HL-60/S4 treated with retinoic acid at 250 ng/mL for 4 days and 3 days (cell line): ENCODE results near the gene HES2.
"Not testable (repeated sequence)": the region's sequence is repeated elsewhere in the genome, so short reads cannot be mapped to it uniquely, and the experiment has no call there.

ENCODE experiments used
- in situ Hi-C: fragments of 300-500 bp; cut with MboI; formaldehyde crosslinking; loops from 2 replicates; pipeline ENCODE4 v1.7.0; 2022; ENCODE audit warnings: low sequenced_read_pairs

The HES2 gene

DNA sequence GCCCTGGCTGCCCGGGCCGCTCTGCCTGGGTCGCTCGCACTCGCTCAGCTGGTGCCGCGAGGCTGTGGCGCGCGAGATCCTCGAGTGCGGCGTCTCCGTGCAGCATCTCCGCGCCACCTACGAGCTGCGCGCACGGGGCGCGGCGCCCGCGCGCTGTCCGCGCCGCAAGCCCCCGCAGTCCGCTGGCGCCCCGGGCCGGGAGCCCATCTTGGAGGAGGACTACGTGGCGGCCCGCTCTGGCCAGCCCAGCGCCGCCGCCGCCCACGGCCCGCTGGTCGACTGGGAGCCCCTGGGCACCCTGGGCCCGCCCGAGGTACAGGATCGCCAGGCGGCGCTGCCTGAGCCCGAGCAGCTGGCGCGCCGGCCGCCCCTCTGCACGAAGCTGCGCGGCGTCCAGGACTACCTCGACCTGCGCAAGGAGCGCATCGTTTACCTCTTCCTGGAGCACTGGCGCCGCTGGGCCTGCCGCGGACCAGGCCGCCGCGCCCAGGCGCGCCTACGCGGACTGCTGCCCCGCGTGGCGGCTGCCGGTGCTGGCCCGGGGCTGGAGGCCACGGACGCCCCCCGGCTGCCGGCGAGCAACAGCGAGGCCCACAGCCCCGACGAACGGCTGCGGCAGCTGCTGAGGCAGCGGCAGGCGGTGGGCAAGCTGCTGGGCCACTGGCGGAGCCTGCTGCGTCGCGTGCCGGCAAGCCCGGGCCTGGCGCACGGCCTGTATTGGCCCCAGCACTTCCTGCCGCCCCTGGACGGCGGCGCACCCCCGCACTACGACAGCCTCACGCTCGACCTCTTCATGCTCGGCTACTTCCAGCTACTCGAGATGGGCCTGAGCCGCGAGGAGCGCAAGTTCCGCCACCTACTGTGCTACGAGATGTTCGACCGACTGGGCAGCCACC, 35.4 kb upstream of the HES2 start:
- in situ Hi-C loops, result no loop called here

DNA sequence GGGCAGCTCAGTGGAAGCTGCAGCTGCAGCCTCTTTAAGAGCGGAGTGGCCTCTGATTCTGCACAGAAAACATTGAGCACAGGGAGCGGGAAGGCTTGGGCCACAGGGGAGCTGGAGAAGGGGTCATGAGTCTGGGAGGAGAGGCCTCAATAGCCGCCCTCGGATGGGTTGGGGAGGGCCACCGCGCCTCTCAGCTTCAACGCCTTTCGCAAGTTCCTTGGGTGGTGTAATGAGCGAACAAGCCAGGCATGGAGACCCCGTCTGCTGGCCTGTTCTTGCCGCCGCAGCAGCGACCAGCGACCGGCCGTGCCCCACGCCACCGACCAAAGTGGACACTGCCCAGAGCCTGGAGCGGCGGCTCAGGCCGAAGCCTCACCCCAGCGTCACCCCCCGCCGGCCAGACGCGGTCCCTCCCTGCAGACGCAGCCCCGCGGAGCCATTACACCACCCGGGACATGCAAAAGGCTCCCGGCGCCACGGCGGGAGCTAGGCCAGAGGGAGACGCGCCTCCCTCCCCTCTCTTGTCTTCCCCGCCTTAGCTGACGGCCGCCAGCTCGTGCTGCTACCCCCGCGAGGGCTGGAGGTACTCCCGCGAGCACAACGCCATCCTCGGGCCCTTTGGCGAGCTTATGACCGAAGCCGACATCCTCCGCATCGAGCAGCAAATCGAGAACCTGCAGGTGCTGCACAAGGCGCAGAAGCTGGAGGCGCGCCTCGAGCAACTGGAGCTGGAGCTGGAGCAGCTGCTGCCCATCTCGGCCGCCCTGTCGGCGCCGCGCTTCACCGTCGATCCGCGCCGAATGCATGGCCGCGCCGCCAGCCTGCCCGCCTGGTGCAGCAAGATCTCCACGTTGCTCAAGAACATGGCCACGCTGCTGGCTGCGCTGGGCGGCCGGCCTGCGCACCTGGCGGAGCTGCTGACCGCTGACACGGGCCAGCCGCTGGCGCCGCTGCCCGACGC, 34.5 kb upstream of the HES2 start:
- in situ Hi-C loops, result not testable (repeated sequence)

DNA sequence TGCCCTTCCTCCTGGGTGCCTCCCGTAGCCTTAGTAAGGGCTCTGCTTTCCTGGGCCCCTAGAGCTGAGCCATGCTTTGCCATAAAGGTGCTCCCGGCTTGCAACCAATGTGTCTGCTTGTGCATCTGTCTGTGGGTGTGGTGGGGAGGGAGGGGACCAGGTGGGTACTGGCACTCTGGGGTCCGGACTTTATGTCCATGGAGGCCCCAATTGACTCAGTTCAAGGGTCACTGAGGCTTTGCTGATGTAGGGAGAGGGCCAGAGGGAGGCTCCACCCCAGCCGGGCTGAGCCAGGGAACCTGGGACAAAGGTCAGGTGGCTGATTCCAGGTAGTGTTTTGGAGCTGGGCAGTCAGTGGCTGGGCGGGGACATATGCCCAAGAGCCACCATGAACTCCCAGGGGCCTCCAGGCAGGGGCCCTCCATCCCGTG, 31.2 kb upstream of the HES2 start:
- in situ Hi-C loops, result no loop called here

DNA sequence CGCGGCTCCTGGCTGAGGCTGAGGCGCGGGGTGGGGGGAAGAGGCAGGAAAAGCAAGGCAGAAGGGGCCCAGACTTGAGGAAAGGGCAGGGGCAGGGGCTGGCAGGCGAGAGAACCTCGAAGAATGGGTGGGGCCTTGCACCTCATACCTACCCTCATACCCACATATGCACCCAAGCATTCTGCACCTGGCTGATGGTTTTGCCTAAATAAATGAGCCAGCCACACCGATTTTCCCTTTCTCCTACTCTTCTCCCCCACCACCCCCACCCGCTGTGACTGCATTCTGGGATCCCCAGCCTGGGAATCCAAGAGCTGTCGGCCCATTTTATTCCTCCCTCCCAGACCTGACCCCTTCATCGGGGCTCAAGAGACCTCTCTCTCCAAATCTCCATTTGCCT, 30.8 kb upstream of the HES2 start:
- in situ Hi-C loops, result not testable (repeated sequence)

GRCh38 chr1:6450005-6450450, 30.3 kb upstream of the HES2 start:
- in situ Hi-C loops, result no loop called here

DNA sequence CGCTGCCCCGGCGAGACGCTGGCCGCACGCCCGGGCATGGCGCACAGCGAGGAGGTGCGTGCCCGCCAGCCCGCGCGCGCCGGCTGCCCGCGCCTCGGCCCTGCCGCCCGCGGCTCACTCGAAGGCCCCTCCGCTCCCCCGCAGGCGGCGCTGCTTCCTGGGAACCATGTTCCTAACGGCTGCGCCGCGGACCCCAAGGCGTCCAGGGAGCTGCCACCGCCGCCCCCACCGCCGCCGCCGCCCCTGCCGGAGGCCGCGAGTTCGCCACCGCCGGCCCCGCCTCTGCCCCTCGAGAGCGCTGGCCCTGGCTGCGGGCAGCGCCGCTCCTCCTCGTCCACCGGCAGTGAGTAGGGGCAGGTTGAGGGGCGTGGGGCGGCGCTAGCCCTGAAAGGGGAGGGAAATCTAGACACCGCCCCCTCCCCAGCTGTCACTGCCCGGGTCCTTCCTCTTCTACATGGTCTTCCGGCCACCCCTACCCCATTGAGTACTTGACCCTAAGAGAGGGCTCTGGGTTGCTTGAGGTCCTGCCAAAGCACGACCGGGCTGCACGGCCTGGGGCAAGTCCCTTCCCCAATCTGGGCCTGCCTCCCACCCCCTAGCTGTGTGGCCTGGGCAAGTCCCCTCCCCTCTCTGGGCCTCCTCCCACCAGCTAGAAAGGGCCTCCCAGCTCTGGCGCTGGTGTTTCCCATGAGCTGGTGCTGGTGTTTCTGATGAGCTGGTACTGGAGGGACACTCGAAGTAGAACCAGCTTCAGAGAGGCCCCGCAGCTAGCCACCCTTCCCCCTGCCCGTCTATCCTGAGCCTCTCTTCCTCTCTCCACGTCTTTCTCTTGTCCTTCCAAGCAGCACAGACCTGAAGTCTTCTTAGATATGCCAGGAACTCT, 29.3 kb upstream of the HES2 start:
- in situ Hi-C loops, result no loop called here

DNA sequence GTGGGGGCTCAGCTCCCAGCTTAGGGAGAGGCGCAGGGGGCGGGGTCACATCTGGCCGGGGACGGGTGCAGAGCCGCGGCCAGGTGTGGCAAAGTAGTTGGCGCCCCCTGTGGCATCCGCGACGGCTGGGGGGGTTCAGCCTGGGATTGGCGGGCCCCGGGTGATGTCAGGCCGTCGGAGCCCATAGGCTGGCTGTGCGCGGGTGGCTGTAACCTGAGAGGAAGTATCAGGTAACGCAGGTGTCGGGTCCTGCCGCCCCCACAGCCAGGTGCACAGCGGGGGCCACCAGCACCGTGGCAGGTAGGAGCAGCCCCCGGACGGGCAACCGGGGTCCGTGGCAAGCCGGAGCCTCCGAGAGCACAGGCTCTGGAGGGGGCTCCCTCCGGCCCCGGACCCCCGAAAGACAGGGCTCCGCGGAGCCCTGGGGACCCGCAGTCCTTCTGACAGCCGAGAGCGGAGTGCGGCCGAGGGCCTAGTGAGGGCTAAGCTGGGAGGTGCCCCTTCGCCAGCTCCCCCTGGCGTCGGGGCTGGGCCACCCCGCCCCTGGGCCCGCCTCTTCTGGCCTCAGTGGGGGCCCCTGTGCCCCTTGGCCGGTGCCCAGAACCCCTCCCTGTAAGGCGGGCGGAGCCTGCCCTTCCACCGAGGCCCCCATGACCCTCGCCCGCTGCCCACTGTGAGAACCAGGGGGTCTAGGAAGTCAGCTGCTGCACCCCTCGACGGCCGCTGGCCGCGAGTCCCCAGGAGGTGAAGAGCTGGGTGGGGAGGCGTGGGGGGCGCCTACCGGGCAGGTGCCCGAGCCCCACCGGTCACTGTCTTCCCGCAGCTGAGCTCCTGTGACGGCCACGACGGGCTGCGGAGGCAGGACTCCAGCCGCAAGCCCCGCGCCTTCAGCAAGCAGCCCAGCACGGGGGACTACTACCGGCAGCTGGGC, 28.4 kb upstream of the HES2 start:
- in situ Hi-C loops, result no loop called here

GRCh38 chr1:6447016-6447817, 27.5 kb upstream of the HES2 start:
- in situ Hi-C loops, result no loop called here

DNA sequence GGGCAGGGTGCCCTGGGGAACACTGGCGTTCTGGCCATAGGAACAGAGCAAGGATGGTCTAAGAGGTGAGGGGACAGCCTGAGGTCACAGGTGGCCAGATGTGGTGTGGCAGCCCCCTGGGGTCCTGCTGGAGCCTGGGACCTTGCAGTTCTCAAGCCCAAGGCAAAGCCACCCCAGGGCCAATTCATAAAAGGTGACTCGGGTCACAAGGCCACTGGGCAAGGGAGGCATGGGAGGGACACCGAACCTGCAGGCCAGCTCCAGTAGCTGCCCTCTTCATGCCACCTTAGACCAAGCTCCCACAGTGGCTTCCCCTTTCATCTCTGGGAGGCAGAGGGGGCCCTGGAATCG, 26.9 kb upstream of the HES2 start:
- in situ Hi-C loops, result no loop called here

- in situ Hi-C loops, result not testable (repeated sequence)
Observed at GRCh38 chr1:6445929-6446328, 26.2 kb upstream of the HES2 start.

GRCh38 chr1:6445062-6445763, 25.5 kb upstream of the HES2 start:
- in situ Hi-C loops, result no loop called here

GRCh38 chr1:6444377-6444776, 24.7 kb upstream of the HES2 start:
- in situ Hi-C loops, result no loop called here

DNA sequence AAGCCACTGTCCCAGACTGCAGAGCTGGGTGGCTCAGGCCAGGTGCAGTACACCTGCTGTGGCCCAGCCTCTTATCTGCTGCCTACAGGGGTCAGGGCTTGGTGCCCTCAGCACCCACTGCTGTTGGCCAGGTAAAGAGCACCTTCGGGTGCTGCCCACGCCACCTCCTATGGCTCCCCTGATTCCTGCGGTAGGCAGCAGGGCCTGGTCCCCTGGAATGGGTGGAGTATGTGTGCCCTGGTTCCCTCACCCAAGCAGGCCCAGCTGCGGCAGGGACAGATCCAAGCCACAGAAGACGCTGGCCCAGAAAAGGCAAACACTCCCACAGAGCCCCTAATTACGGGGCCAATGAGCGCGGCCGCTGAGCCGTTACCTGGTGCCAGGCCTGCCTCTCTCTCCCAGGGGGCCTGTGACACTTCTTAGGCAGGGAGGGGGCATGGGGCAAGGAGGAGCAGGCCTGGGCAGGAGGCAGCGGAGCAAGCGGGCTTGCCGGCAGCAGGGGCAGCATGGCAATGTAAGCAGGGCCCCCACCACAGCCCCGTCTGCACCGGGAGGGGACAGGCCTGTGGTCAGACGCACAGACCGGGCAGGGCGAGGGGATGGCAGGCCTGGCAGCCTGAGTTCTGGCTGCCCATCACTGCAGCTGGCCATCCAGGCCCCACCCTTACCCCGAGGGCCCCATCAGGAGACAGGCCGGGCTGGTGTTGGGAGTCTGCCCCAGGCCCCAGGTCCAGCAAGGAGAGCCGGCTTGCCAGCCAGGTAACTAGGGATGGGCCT, 23.8 kb upstream of the HES2 start:
- in situ Hi-C loops, result no loop called here

DNA sequence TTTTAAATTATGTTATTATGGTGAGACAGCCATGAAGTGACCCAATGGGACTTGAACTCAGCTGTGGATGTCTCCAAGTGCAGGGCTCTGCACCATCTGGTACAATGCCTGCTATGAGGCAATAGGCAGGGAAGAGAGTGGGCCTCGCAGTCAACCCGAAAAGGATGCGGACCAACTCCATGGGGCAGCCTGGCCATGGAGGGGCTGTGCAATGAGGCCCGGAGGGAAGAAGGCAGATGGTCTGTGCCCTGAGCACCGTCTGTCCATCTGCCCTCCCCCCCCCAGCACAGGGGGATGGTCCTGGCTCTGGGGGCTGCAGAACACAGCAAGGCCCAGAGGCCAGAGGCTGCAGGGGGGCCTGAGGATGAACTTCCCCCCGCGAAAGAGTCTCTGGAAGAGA, 21.9 kb upstream of the HES2 start:
- in situ Hi-C loops, result no loop called here

DNA sequence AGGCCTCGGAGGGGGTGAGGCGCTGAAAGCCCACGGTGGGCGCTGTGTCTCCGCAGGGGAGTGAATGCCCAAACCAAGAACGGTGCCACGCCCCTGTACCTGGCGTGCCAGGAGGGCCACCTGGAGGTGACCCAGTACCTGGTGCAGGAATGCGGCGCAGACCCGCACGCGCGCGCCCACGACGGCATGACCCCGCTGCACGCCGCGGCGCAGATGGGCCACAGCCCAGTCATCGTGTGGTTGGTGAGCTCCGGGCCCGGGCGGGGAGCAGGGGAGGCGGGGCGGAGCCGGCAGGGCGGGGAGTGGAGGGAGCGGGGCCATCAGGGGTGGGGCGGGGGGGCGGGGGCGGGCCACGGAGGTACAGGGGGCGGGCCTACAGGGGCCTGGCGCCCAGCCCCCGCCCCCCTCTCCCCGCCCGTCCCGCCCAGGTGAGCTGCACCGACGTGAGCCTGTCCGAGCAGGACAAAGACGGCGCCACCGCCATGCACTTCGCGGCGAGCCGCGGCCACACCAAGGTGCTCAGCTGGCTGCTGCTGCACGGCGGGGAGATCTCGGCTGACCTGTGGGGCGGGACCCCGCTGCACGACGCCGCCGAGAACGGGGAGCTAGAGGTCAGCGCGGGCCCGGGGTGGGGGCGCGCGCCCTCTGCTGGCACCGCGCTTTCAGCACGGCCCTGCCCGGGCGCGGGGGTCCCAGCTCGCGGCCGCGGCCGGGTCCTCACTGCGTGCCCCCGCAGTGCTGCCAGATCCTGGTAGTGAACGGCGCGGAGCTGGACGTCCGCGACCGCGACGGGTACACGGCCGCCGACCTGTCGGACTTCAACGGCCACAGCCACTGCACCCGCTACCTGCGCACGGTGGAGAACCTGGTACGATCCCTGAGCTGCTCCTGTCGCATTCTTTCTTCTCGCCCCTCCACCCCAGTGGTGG, 20.7 kb upstream of the HES2 start:
- in situ Hi-C loops, result no loop called here

DNA sequence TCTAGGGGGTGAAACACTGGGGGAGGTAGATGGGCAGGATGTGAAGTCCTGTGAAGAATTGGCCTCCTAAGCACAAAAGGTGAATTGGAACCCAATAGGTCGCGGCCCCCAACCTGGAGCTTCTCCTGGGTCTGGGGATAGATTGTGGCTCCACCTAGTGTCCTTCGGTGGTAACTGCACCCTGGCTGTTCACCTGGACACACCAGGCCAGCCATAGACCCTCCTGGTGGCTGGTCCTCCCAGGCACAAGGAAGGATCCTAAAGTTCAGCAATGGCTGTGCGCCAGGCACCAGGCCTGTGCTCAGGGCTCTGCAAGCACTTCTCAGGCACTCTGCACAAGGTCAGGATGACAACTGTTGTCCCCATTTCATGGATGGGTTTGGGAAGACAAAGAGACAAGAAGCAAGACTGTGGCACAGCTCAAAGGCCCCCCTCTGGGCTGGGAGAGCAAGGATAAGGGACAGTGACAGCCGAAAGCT, 18.4 kb upstream of the HES2 start:
- in situ Hi-C loops, result no loop called here
